Left ventricle myocardium inferior (tissue), 1 donor: ENCODE measurements around the gene PNMT. TPM values are rescaled to one million over a fixed set of nuclear protein-coding genes. Genes with fewer than 3 reads are reported as not detected.
"Not testable (repeated sequence)": the region's sequence is repeated elsewhere in the genome, so short reads cannot be mapped to it uniquely, and the experiment has no call there.

Experiments used
- DNase-seq: peaks from one replicate; pipeline ENCODE4 v3.0.0-alpha.2; 2020
- H3K27ac ChIP-seq: fragments of 200-600 bp; replicated peaks from 2 replicates; pipeline ENCODE4 v1.8.0; 2021
- H3K27me3 ChIP-seq: fragments of 200-600 bp; 2 replicates; pipeline ENCODE4 v1.8.0; 2021; ENCODE audit warnings: low read depth
- H3K36me3 ChIP-seq: fragments of 200-600 bp; 2 replicates; pipeline ENCODE4 v1.8.0; 2021
- H3K4me1 ChIP-seq: fragments of 200-600 bp; 2 replicates; pipeline ENCODE4 v1.8.0; 2021
- H3K4me3 ChIP-seq: fragments of 200-600 bp; 2 replicates; pipeline ENCODE4 v1.8.0; 2021; ENCODE audit warnings: mild to moderate bottlenecking, moderate library complexity
- H3K9me3 ChIP-seq: fragments of 200-600 bp; replicated peaks from 2 replicates; pipeline ENCODE4 v1.8.0; 2021
- intact Hi-C: fragments of 100-400 bp; cut with micrococcal nuclease; formaldehyde crosslinking; loops from one replicate; pipeline ENCODE4 v1.11.0; 2022
- total RNA-seq: library from RNA; stranded (reverse); fragmentation: NEBNext Ultra II Directional; extraction: Animal tissue kit (Norgen Biotek cat#: 25700); gene quantifications from one replicate; pipeline ENCODE4 v1.2.1, GENCODE V29; 2021
- TF ChIP-seq, protein P1 (sequence below): fragments of 200-600 bp; IDR thresholded peaks from 2 replicates; pipeline ENCODE4 v1.8.0; 2021; ENCODE audit warnings: antibody characterized with exemption, mild to moderate bottlenecking, borderline replicate concordance
- donor health status: DM: no; HTN: yes; CAD: no; lungs with severe emphysema.

Gene PNMT
- total RNA-seq, 1 donor from 2014 or later = 7.6 TPM

DNA sequence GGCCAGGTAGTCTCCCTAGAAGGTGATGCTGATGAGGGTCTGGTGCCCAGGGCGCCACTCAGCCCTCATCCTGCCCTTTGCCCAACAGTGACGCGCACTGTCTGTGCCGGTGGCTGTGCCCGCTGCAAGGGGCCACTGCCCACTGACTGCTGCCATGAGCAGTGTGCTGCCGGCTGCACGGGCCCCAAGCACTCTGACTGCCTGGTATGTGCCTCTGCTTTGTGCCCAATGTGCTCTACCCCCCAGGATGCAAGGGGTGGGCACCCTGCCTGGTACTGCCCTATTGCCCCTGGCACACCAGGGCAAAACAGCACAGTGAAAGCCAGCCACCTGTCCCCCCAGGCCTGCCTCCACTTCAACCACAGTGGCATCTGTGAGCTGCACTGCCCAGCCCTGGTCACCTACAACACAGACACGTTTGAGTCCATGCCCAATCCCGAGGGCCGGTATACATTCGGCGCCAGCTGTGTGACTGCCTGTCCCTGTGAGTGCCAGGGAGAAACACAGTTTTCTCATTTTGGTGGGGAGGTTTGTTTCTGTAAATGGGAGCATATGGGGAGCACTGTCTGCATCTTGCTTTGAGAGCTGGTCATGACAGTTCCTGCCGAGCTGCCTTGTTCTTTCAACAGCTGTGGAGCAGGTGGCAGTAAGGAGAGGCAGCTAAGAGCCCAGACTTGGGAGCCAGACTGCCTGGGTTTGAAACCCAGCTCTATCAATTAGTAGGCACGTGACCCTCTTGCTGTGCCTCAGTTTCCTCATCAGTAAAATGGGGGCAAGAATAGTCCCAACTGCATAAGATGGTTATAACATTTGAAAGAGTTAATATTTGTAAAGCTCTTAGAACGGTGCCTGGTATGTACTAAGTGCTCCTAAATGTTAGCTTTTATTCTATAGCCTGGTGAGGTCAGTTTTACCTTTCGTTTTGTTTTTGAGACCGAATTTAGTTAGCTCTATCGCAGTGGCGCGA lies 42.0 kb downstream of the PNMT start:
- no peak for DNase-seq
- TF ChIP-seq, protein P1, sequence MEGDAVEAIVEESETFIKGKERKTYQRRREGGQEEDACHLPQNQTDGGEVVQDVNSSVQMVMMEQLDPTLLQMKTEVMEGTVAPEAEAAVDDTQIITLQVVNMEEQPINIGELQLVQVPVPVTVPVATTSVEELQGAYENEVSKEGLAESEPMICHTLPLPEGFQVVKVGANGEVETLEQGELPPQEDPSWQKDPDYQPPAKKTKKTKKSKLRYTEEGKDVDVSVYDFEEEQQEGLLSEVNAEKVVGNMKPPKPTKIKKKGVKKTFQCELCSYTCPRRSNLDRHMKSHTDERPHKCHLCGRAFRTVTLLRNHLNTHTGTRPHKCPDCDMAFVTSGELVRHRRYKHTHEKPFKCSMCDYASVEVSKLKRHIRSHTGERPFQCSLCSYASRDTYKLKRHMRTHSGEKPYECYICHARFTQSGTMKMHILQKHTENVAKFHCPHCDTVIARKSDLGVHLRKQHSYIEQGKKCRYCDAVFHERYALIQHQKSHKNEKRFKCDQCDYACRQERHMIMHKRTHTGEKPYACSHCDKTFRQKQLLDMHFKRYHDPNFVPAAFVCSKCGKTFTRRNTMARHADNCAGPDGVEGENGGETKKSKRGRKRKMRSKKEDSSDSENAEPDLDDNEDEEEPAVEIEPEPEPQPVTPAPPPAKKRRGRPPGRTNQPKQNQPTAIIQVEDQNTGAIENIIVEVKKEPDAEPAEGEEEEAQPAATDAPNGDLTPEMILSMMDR = no peak
- H3K27me3 ChIP-seq = no peaks in the 10 kb centered on the region
- intact Hi-C loops = no loop called here
- no peak overlapping the region for H3K27ac ChIP-seq
- no peak overlapping the region for H3K4me3 ChIP-seq
- H3K9me3 ChIP-seq = no peaks in the 10 kb centered on the region
- H3K4me1 ChIP-seq = peaks cover 21% of the 10 kb centered on the region
- H3K36me3 ChIP-seq = peaks cover 84% of the 10 kb centered on the region

DNA sequence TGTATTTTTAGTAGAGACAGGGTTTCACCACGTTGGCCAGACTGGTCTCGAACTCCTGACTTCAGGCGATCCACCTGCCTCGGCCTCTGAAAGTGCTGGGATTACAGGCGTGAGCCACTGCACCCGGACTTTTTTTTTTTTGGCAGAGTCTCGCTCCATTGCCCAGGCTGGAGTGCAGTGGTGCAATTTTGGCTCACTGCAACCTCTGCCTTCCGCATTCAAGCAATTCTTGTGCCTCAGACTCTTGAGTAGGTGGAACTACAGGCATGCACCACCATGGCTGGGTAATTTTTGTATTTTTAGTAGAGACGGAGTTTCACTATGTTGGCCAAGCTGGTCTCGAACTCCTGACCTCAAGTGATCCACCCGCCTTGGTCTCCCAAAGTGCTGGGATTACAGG lies 42.8 kb downstream of the PNMT start:
- DNase-seq, intact Hi-C loops, H3K27ac ChIP-seq, H3K27me3 ChIP-seq, H3K9me3 ChIP-seq, H3K4me3 ChIP-seq: not testable (repeated sequence)
- peaks cover 20% of the 10 kb centered on the region for H3K4me1 ChIP-seq
- peaks cover 92% of the 10 kb centered on the region for H3K36me3 ChIP-seq

DNA sequence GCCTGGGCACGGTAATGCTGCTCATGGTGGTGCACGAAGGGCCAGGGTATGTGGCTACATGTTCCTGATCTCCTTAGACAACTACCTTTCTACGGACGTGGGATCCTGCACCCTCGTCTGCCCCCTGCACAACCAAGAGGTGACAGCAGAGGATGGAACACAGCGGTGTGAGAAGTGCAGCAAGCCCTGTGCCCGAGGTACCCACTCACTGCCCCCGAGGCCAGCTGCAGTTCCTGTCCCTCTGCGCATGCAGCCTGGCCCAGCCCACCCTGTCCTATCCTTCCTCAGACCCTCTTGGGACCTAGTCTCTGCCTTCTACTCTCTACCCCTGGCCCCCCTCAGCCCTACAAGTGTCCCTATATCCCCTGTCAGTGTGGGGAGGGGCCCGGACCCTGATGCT lies 43.6 kb downstream of the PNMT start:
- Histone ChIP-seq H3K4me1 (peaks cover 20% of the 10 kb centered on the region), H3K27ac (no peak overlapping the region), H3K9me3 (no peaks in the 10 kb centered on the region), H3K36me3 (peaks cover 96% of the 10 kb centered on the region), H3K4me3 (no peak overlapping the region), H3K27me3 (no peaks in the 10 kb centered on the region)
- no peak for DNase-seq
- intact Hi-C loops = no loop called here
- TF ChIP-seq, protein P1 = no peak

DNA sequence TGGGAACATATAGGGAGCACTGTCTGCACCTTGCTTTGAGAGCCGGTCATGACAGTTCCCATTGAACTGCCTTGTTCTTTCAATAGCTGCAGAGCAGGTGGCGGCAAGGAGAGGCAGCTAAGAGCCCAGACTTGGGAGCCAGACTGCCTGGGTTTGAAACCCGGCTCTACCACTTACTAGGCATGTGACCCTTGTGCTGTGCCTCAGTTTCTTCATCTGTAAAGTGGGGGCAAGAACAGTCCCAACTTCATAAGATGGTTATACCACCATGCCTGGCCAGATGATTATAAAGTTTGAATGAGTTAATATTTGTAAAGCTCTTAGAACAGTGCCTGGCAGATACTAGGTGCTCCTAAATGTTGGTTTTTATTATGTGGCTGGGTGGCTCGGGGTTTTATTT lies 46.0 kb downstream of the PNMT start:
- H3K9me3 ChIP-seq = no peaks in the 10 kb centered on the region
- DNase-seq = no peak
- no peak overlapping the region for H3K4me3 ChIP-seq
- H3K27me3 ChIP-seq = no peaks in the 10 kb centered on the region
- no peak overlapping the region for H3K27ac ChIP-seq
- intact Hi-C loops = no loop called here
- peaks cover 21% of the 10 kb centered on the region for H3K4me1 ChIP-seq
- H3K36me3 ChIP-seq = peaks cover 84% of the 10 kb centered on the region
- TF ChIP-seq, protein P1 = no peak

DNA sequence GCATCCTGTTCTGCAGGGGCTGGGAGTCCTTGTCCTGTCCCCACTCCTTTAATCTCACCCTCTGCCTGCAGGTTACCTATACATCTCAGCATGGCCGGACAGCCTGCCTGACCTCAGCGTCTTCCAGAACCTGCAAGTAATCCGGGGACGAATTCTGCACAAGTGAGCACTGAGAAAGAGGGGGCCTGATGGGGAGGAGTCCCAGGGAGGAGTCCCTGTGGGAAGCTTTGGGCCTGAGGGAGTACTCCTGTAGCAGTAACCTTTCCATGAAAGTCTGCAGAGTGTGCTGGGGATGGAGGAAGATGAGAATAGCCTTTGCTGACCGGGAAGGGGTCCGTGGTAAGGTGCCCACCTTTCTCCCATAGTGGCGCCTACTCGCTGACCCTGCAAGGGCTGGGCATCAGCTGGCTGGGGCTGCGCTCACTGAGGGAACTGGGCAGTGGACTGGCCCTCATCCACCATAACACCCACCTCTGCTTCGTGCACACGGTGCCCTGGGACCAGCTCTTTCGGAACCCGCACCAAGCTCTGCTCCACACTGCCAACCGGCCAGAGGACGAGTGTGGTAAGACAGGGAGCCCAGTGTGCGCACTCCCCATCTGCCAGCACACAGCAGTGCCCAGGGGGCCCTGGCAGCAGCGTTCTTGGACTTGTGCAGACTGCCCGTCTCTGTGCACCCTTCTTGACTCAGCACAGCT lies 47.3 kb downstream of the PNMT start:
- Histone ChIP-seq H3K4me1 (peaks cover 21% of the 10 kb centered on the region), H3K9me3 (no peaks in the 10 kb centered on the region), H3K27me3 (no peaks in the 10 kb centered on the region), H3K36me3 (peaks cover 81% of the 10 kb centered on the region), H3K27ac (peak overlapping the region; percentile 72), H3K4me3 (no peak overlapping the region)
- TF ChIP-seq, protein P1 = no peak
- no peak for DNase-seq
- intact Hi-C loops = no loop called here
